ENCODE results near the gene CAMK2N1.

CAMK2N1 gene

GRCh38 chr1:20477348-20478056, 8.5 kb downstream of the CAMK2N1 start:
- DNase-seq, result peak; percentile 42

GRCh38 chr1:20476265-20477038, 9.6 kb downstream of the CAMK2N1 start:
- DNase-seq, result peak; percentile 75

- DNase-seq, result no peak
Measured at GRCh38 chr1:20474996-20475395, 11.0 kb downstream of the CAMK2N1 start.

GRCh38 chr1:20474333-20474975, 11.6 kb downstream of the CAMK2N1 start:
- DNase-seq, result no peak

- DNase-seq, result no peak
Measured at GRCh38 chr1:20473894-20474293, 12.1 kb downstream of the CAMK2N1 start.

- DNase-seq, result peak; percentile 78
Measured at GRCh38 chr1:20472860-20473711, 12.9 kb downstream of the CAMK2N1 start.

GRCh38 chr1:20472121-20472520, 13.9 kb downstream of the CAMK2N1 start:
- no peak for DNase-seq

GRCh38 chr1:20470194-20470593, 15.8 kb downstream of the CAMK2N1 start:
- DNase-seq, result peak; percentile 39

- no peak for DNase-seq
Measured at GRCh38 chr1:20469406-20470076, 16.5 kb downstream of the CAMK2N1 start.

- DNase-seq, result no peak
Measured at GRCh38 chr1:20466273-20466672, 19.7 kb downstream of the CAMK2N1 start.

GRCh38 chr1:20465187-20465586, 20.8 kb downstream of the CAMK2N1 start:
- no peak for DNase-seq

GRCh38 chr1:20463502-20463901, 22.5 kb downstream of the CAMK2N1 start:
- DNase-seq, result no peak

- DNase-seq, result peak; percentile 12
Measured at GRCh38 chr1:20462397-20462796, 23.6 kb downstream of the CAMK2N1 start.

- no peak for DNase-seq
Measured at GRCh38 chr1:20458717-20459116, 27.3 kb downstream of the CAMK2N1 start.

GRCh38 chr1:20454004-20454403, 32.0 kb downstream of the CAMK2N1 start:
- no peak for DNase-seq

- no peak for DNase-seq
Measured at GRCh38 chr1:20449735-20450311, 36.2 kb downstream of the CAMK2N1 start.

GRCh38 chr1:20448671-20449071, 37.3 kb downstream of the CAMK2N1 start:
- DNase-seq, result peak; percentile 59

GRCh38 chr1:20447794-20448193, 38.2 kb downstream of the CAMK2N1 start:
- DNase-seq, result no peak

- DNase-seq, result no peak
Measured at GRCh38 chr1:20446796-20447195, 39.2 kb downstream of the CAMK2N1 start.

- DNase-seq, result no peak
Measured at GRCh38 chr1:20445956-20446355, 40.1 kb downstream of the CAMK2N1 start.

GRCh38 chr1:20443703-20444586, 42.1 kb downstream of the CAMK2N1 start:
- DNase-seq, result no peak
